ENCODE measurements around the gene MYOZ2.

DNA sequence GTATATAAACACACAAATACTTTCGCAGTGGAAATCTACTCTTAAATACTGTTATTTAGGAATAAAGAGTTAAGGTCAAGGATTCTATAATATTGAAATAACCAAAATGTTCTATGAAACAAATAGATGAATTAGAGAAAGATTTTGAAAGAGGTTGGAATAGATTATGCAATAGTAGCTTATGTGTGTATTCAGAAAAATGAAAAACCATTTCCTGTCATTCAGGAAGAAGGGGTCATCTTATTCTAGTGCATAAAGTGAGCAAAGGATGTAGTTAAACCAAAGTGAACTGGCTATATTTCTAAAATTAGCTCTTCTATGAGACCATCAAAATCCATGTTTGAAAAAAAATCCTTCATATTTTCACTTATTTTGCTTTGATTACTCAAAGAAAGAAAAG lies 30.0 kb upstream of the MYOZ2 start:
- TF ChIP-seq CTCF (IDR thresholded peaks at IDR 0.05; ENCODE audit: insufficient read depth, low read length, poor library complexity, severe bottlenecking) (no peak), EZH2phosphoT487 (conservative IDR thresholded peaks at IDR 0.05; ENCODE audit: low read length) (no peak)

All from SU-DHL-6 (cell line).